ENCODE measurements around the gene MPC1. TPM values are rescaled to one million over a fixed set of nuclear protein-coding genes. Genes with fewer than 3 reads are reported as not detected.

MPC1 gene
- total and polyA plus RNA-seq, 7 donors, result 76.2 to 193 (median 136) TPM

- 48 to 63% (median 61%) methylated on average over 2 to 3 of the region's 3 CpGs for WGBS, 3 donors
- ATAC-seq (no peak), DNase-seq (no peak)
- no peak overlapping the region for H3K27ac ChIP-seq
- H3K36me3 ChIP-seq (ENCODE audit: insufficient read depth in 1 of 2, low read depth in 1 of 2), result peaks cover 0 to 30% of the 10 kb centered on the region in 2 donors
- TF ChIP-seq CTCF (IDR thresholded peaks at IDR 0.05), result no peak
- intact Hi-C loops (cut with DNase I), result no loop called here
- H3K4me3 ChIP-seq, result no peak overlapping the region
- H3K27me3 ChIP-seq (ENCODE audit: insufficient read depth in 3 of 3, low read length in 2 of 3), result no peaks in the 10 kb centered on the region
- H3K9me3 ChIP-seq, result no peaks in the 10 kb centered on the region
- H3K4me1 ChIP-seq, result peaks cover 23% of the 10 kb centered on the region
Observed at GRCh38 chr6:166336847-166337246, 45.9 kb downstream of the MPC1 start.

GRCh38 chr6:166335378-166336302 is 47.1 kb downstream of the MPC1 start:
- Histone ChIP-seq H3K4me3 (no peak overlapping the region), H3K4me1 (peaks cover 12% of the 10 kb centered on the region), H3K27me3 (ENCODE audit: insufficient read depth in 3 of 3, low read length in 2 of 3) (no peaks in the 10 kb centered on the region), H3K9me3 (no peaks in the 10 kb centered on the region), H3K36me3 (ENCODE audit: insufficient read depth in 1 of 2, low read depth in 1 of 2) (peaks cover 0 to 26% of the 10 kb centered on the region in 2 donors), H3K27ac (no peak overlapping the region)
- intact Hi-C loops (cut with DNase I), result no loop called here
- ATAC-seq, result no peak
- 74 to 84% (median 75%) methylated on average over 11 of the region's 11 CpGs for WGBS, 3 donors
- DNase-seq, result no peak
- no peak for TF ChIP-seq CTCF (IDR thresholded peaks at IDR 0.05)

GRCh38 chr6:166334878-166335277 is 47.9 kb downstream of the MPC1 start:
- WGBS, 3 donors, result 93 to 94% (median 93%) methylated on average over 8 of the region's 8 CpGs
- Histone ChIP-seq H3K4me3 (no peak overlapping the region), H3K4me1 (peaks cover 10% of the 10 kb centered on the region), H3K36me3 (ENCODE audit: insufficient read depth in 1 of 2, low read depth in 1 of 2) (peaks cover 0 to 23% of the 10 kb centered on the region in 2 donors), H3K27me3 (ENCODE audit: insufficient read depth in 3 of 3, low read length in 2 of 3) (no peaks in the 10 kb centered on the region), H3K27ac (no peak overlapping the region), H3K9me3 (no peaks in the 10 kb centered on the region)
- no peak for ATAC-seq
- no peak for TF ChIP-seq CTCF (IDR thresholded peaks at IDR 0.05)
- no peak for DNase-seq
- intact Hi-C loops (cut with DNase I), result no loop called here

- no peak overlapping the region for H3K27ac ChIP-seq
- H3K9me3 ChIP-seq, result no peaks in the 10 kb centered on the region
- TF ChIP-seq CTCF (IDR thresholded peaks at IDR 0.05), result no peak
- peaks cover 4% of the 10 kb centered on the region for H3K4me1 ChIP-seq
- DNase-seq (no peak), ATAC-seq (no peak)
- H3K27me3 ChIP-seq (ENCODE audit: insufficient read depth in 3 of 3, low read length in 2 of 3), result no peaks in the 10 kb centered on the region
- H3K36me3 ChIP-seq (ENCODE audit: insufficient read depth in 1 of 2, low read depth in 1 of 2), result peaks cover 0 to 33% of the 10 kb centered on the region in 2 donors
- H3K4me3 ChIP-seq, result no peak overlapping the region
- intact Hi-C loops (cut with DNase I), result no loop called here
- 81 to 87% (median 87%) methylated on average over 23 of the region's 23 CpGs for WGBS, 3 donors
Observed at GRCh38 chr6:166333172-166333995, 49.4 kb downstream of the MPC1 start.
